KG1 (cell line): ENCODE measurements around the gene ITPA.
"Not testable (repeated sequence)": the region's sequence is repeated elsewhere in the genome, so short reads cannot be mapped to it uniquely, and the experiment has no call there.

ENCODE experiments used
- DNase-seq: peaks from one replicate; lab custom pipeline; 2025; lab: John Stamatoyannopoulos, UW

The ITPA gene

DNA sequence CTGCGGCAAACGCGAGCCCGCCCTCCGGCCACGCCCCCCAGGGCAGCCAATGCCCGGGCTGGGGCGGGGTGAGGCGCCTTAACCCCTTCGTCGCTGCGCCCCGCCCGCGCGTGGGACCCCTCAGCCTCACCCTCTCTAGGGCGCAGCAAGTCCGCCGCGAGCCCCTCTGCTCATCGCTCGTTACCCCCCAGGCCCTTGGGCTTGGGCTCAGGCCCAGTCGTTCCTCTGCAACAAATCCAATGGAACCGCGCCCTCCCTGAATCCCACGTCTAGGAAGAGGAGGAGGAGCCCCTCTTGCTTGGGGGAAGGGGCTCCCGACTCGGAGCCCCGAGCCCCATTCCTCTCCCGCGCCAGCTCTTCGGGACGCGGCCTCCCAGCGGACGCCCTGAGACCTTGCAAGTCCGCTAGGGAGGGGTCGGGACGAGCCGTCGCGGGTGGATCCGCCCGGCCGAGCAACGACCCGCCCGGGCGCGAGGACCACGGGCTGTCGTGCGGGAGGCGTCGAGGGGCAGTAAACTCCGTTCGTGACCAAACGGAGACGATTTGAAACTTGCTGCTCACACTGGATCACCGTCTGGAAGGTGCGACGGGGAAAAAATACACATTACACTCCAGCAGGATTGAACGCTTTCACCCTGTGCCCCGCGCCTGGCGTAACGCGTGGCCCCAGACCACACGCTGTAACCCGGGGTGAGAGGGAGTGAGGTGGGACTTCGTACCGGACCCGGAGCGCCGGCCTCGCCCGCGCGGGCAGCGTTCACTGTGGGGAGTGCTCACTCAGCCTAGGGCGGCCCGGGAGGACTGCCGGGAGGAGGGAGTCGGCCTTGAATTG lies 35.5 kb upstream of the ITPA start:
- DNase-seq = peak; percentile 80

DNA sequence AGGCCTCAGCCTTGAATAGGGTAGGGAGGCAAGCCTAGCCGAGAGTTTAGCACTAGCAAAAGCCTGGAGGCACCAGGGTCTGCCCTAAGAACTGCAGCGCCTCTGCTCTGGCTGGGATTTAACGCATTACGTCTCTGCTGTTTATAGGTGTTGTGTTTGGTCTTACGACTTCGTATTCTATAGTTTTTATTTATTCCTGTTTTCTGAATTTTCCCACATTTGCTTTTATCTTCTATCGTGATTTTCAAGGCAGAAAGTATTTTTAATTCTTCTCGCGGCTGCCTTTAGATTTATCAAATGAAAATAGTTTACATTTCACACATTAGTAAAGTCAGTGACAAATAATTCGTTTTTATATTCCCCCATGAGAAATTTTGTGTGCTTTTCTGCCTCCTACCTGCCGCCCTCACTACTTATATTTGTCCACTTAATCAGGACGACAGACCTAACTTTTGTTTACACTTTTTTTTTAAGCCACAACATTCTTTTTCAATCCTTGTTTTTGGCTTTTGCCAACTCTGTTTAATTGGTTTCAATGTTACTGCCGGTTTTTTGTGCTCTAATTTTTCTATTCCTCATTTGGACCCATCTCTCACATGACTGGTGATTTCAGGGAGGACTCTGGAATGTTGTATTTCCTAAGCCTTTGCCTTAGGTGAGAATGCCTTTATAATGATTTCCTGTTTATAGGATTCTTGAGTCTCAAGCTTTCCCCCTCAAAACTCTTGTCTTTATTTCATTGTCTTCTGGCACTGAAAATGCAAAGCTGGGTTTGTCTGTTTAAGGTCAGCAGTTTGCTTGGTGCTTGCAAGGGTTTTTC lies 34.6 kb upstream of the ITPA start:
- DNase-seq = no peak

DNA sequence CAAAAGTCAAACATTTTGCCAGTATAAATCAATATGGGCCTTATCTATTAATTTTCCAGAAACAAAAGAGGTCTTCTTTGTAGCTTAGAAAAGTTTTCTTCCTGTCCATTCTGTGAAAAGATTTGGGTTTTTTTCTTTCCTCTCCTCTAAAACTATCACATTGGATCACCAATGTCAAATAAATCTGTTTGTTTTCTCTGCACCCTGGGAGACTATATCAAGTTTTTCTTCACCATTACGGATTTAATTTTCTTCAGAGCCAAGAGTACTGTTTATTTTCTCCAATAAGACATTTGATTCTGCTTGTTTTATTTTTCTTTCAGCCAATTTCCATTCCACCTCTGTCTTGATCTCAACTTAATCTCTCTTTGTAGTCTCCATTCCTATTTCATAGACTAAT lies 34.0 kb upstream of the ITPA start:
- DNase-seq = no peak

DNA sequence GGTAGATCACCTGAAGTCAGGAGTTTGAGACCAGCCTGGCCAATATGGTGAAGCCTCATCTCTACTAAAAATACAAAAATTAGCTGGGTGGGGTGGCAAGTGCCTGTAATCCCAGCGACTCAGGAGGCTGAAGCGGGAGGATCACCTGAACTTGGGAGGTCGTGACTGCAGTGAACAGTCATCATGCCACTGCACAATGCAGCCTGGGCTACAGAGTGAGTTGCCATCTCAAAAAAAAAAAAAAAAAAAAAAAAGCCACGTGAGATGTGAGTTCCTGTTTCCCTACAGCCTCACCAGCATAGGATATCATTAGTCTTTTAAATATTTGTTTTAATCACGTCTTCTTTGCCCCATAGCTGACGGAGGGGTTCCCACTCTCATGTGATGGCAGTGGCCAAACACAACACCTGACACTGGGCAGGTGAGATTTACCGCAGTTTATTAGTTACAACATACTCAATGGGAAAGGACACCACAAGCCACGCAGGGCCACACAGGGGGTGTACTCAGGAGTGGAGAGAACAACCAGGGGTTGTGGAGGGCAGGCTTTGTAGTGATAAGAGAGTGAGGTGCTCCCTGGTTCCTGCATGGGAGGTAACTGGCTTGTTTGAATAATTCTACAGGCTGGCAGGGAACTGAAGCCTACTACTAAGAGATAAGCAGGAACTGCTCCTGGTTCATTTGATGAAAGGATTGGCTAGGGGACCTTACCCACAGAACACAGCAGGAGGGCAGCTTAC lies 31.4 kb upstream of the ITPA start:
- no peak for DNase-seq

DNA sequence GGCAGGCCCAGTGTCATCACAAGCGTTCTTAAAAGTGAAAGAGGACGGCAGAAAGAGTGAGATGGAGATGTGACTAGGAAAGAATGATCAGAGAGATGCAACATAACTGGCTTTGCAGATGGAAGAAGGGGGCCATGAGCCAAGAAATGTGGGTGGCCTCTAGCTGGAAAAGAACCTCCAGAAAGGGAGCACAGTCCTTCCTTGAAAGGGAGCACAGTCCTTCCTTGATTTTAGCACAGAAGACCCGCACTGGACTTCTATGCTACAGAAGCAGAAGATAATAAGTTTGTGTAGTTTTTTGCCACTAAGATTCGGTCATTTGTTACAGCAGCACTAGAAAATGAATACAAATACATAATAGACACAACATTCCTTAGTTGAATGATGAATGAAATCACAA lies 29.0 kb upstream of the ITPA start:
- DNase-seq = no peak

DNA sequence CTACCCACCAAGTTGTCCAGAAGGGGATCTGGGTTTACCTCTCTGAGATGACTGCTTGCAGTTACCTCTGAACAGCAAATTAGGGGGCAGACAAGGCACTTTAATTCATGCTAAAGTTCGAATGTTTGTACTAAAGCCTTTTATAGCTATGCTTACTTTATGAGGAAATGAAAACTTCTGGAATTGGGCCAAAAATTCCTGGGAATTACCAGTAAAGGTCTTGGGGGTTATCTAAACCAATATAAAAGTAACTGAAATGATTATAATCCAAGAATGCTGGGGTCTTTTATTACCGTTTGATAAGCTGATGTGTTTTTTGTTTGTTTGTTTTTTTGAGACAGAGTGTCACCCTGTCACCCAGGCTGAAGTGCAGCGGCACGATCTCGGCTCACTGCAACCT lies 28.0 kb upstream of the ITPA start:
- no peak for DNase-seq

DNA sequence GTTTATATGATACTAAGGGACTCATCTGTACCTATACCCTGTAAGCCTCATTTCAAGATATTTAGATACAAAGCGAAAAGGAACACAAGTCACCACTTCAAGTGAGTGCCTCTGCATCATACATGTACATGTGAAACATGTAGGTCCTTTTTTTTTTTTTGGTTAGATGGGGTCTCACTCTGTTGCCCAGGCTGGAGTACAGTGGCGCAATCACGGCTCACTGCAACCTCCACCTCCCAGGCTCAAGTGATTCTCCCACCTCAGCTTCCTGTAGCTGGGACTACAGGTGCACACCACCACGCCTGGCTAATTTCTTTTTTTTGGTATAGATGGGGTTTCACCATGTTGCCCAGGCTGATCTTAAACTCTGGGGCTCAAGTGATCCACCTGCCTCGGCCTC lies 26.9 kb upstream of the ITPA start:
- DNase-seq = not testable (repeated sequence)

DNA sequence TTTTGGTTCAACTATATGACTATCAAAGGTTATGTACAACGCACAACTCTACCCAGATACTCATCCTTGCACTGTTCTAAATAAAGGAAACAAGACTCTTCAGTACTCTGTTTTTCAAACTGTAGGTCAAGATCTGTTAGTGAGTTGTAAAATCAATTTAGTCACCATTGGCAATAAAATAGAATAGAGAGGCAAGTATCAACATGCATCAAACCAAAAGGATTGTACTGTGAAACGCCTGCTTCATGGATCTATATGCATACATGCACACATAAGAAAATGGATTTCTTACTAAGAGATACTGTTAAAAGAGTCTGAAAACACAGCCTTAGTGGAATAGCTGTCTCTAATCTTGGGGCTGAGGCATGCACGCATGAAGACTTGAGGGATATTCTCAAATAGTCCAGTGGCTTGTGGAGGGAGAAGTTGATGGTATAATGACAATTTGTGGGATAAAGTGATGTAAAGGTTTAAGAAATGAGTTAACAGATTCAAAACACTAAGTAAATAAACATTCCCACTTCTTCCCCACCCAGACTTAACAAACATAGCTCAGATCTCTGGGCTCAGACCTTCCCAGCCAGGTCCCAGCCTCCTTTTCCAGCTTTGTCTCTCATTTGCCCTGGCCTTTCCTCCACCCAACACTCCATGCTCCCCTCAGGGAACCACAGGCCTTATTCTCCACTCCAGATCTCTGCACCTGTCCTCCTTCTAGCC lies 25.2 kb upstream of the ITPA start:
- DNase-seq = no peak

DNA sequence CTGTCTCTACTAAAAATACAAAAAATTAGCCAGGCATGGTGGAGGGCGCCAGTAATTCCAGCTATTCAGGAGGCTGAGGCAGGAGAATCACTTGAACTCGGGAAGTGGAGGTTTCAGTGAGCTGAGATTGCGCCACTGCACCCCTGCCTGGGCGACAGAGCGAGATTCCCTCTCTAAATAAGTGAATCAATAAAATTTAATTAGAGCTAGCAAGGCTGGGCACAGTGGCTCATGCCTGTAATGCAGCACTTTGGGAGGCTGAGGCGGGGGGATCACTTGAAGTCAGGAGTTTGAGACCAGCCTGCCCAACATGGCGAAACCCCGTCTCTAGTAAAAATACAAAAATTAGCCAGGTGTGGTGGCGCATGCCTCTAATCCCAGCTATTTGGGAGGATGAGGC lies 21.4 kb upstream of the ITPA start:
- DNase-seq = not testable (repeated sequence)

DNA sequence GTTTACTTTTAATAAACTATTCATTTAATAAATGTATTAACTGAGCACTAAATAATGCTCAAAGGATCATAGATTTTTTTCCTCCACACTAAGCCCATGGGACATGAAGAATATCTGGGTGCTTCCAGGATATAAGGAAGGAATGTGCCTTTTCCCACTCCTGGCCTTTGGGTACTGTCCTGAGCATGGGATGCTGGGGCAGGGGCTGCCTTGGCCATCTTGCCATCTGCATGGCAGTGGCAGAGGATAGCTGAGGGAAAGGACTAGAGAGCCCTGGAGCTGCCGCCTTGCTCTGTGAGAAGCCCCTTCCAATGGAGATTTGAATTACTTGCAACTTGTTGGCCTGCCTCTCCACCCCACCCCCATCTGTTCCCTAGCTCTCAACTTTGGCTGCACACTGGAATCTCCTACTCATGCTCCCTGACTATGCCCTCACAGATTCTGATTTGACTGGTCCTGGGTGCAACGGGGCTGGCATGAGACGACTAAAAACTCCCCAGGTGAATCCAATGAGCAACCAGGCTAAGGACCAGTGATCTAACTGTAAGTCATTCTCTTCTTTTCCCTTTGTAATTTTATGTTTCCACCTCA lies 20.4 kb upstream of the ITPA start:
- DNase-seq = no peak

DNA sequence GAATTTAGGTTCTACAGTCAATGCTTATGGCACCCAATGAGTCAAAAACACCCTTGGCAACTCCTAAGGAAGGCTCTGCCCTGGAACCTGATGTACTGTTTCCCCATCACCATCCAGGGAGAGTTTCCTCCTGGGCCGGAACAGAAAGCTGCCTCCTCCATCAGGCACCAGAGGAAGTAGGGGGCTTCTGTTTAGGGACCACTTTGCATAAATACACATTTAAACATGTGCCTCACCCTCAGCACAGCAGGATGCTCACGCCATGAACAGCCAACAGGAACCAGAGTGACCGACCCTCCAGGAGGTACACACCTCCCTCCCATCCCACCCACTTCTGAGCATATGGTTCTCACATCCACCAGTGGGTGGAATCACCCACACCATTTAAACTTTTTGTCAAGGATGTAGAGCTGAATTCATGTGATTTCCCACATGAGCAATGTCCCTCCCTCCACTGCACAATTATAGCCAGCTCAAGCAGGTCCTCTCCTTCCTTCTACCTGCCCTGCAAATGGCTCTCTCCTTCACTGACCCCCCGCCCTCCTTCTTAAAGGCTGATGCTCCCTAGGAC lies 19.7 kb upstream of the ITPA start:
- no peak for DNase-seq

DNA sequence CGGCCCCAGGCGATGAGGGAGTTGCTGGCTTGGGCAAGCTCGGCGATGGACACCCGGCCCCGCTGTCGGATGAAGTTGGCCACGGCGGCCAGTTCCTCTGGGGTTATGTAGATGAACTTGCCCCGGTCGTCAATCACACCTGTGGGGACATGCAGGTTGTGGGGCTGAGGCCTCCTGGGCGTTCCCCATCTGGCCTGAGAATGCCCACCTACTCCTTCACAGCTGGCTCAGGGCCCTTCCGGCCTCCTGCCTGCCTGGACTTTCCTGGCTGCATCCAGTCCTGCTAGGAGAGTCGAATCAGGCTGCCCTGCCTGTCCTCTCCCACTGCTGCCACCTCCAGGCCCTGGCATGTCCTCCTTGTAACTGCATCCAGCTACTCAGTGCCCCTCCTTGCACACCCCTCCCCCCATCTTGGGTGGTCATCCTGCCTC lies 18.6 kb upstream of the ITPA start:
- no peak for DNase-seq

DNA sequence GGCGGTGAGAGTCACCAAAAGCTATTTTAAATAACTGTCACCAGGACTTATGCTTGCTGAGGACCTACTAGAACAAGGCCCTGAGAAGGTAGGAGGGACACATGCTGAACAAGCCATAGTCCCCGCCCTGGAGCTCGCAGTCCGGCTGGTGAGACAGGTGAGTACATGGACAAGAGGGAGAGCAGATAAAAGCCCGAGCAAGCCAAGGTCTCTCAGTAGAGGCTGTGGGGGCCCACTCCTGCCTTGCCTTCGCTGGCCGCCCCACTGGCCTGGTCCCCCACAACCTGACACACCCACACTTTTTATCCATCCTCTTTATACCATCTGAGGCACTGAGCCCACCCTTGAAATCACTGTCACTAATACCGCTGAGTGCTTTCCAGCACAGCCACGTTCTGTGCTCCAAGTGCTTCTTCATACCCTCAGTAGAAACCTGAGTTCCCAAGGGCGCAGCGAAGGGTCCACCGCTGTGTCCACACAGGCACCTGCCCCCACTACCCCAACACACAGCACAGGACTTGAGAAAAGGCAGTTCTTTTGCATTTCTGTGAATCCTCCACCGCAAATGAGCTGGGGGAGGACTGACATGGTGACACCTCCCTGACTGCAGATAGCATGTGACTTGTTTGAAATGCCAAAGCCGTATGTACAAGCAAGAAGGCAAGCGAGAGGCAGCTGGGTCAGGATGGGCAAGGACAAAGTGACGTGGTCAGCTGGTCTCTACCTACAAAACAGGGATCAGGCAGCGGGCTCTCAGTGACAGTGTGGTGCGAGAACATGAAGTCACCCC lies 16.9 kb upstream of the ITPA start:
- no peak for DNase-seq

DNA sequence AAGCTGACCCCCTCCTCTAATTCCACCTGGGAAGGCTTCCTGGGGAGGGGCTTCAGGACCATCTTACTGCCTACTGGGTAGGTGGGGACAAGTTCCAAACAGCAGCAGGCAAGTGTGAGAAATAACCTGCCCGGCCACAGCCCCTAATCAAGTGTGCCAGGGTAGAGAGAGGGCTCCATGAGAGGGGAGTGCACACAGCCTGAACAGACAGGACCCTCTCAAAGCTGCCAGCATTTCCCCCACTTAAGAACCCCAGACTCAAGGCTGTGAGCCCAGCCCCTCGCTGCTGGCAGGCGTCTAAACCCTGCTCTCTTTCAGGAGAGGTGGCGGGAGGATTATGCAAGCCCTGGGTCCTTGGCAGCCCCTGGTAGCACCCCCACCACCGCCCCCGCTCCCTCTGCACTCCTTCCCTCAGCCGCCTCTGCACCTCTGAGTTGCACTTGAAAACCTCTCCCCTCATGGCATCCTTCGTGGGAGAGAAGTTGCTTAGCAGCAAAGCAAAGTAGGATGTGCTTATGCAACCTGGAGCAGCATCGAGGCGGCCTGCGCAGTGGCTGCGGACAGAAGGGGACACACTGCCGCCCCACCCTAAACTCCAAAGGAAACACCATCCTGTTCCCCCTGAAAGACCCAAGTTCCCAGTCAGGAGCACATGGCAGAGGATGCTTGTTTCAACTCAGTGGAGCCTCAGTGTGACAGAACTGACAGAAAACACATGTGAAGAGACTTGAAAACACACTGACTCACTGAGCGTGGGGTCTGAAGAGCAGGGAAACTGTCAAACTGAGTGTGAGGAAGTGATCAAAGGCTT lies 15.3 kb upstream of the ITPA start:
- no peak for DNase-seq

DNA sequence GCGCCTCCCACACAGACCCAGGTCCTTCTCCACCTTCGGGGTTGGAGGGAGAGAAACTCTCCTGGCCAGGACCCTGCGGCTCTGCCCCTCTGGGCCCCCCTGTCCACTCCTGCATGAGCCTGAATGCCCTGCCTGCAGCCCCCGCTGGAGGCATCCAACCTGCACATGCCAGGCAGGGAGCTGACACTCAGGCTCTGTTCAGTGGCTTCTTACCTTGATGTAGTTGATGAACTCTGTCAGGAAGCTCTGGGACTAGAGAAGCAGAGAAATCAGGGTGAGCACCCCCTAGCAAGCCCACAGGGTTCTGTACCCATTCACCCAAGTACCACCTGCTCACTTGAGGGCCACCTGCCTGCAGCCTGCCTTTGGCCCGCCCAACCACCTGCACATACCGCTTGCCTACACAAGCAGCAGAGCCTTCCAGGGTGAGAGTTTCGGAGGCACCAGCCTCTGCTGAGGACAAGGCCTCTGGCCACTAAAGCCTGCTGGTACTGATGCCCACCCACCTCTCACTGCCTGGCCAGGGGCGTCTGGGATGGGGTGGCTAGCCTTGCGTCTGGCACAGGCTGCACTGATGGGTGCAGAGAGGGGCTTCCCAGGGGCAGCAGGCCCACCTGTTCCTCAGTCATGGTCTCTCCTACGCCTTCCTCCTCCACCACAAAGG lies 14.5 kb upstream of the ITPA start:
- no peak for DNase-seq

DNA sequence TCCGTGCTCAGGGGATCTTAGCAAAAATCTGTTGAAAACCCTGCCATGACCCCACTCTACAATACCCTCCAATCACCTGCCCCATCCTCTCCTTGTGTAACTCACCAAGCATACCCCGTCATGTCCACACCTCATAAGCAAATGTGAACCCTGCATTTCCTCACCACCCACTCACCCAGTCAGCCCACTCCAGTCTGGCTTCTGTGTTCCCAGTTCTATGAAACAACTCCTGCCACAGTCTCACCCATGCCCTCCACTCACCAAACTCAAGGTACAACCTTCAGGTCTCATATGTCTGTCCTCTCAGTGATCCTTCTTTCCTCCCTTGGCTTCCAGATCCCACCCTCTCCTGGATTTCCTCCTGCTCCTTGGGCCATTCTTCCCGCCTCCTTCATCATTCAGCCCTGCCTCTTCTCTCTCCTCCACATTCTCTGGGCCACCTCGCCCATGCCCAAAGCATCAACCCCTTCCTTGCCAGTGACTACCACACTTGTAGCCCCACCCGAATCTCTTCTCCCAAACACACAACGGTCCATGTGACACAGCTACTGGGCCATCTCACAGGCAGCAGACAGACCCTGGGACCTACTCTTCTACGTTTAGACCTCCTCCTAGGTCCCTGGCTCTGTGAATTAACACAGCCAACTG lies 13.6 kb upstream of the ITPA start:
- no peak for DNase-seq

DNA sequence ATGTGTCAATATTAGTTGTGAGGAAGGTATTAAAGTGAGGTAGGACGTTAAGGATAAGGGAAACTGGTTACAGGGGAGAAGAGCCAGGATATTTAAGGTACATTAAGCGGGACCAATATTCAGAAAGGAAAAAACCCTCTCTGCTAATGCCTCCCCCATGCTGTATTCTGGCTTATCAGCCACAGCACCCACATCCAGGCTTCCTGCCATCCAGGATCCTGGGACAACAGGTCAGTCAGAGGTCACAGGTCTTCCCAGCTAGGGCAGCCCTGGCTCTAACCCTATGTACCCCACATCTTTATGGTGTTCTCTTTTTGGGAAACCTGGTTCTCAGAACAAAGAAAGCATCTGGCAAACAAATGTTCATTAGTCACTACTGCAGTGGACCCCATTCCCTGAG lies 10.1 kb upstream of the ITPA start:
- no peak for DNase-seq

DNA sequence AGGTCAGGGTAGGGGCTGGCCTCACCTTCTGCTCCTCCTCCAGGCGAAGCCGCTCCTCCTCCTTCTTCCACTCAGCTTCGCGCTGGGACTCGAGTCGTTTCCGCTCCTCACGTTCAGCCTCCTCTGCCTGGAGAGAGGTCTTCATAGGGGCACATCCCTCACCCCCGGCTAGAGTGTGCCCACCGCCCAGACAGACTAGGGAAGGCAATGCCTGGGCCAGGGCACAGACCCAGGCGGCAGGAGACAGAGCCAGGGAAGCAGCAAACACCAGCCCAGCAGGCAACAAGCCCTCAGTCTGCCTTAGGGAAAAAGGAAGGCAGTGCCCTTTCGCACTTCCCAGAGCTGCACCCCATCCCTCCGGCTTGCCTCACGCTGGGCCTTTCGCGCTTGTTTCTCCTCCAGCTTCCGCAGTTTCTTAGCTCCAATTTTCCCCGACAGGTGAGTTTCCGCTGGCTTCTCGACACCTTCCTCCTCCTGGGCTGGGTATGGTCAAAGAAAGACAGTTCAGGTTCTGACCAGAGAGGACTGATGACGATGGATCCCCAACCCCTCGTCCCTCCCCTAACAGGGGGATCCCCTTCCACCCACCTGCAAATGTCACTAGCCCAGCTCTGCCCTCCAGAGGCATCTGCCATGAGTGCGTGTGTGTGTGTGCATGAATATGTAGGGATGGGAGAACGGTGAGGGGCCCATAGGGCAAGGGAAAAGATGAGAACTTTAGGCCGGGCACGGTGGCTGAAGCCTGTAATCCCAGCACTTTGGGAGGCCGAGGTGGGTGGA lies 9.1 kb upstream of the ITPA start:
- DNase-seq = no peak
